IMR-90 (cell line): Measurements from ENCODE around the gene TCERG1L. TPM values are rescaled to one million over a fixed set of nuclear protein-coding genes. Genes with fewer than 3 reads are reported as not detected.

ENCODE experiments used
- ATAC-seq: fragments of 200-7000 bp; cut with Tn5 transposase; 2 replicates; pipeline ENCODE4 v1.9.1; 2020; ENCODE audit warnings: low read depth, mild to moderate bottlenecking, moderate library complexity
- BruUV-seq: library from RNA; stranded (reverse); fragments of 400-500 nt; replicated peaks from 2 replicates; lab custom pipeline; 2021; lab: Mats Ljungman, UMichigan
- CTCF ChIA-PET: fragments of 300-600 bp; formaldehyde crosslinking; extraction: SDS; loops from one replicate; lab custom pipeline; 2021; ENCODE audit warnings: antibody characterized with exemption; lab: Yijun Ruan, JAX
- POLR2A ChIA-PET: fragments of 300-600 bp; sonication (Branson Sonifier 250); formaldehyde crosslinking; loops from one replicate; lab custom pipeline; 2022; ENCODE audit warnings: antibody characterized with exemption; ENCODE audit not compliant: unreplicated experiment; lab: Charles Lee
- DNase-seq: peaks from one replicate; pipeline ENCODE4 v3.0.0; 2013
- H2AFZ ChIP-seq: replicated peaks from 2 replicates; pipeline ENCODE3; 2013; ENCODE audit warnings: low read length, mild to moderate bottlenecking; ENCODE audit not compliant: poor library complexity
- H2AK5ac ChIP-seq: 2 replicates; pipeline ENCODE4 v1.6.1; 2013; ENCODE audit warnings: low read depth, low read length, inconsistent platforms
- H2AK9ac ChIP-seq: replicated peaks from 2 replicates; pipeline ENCODE3; 2013; ENCODE audit warnings: mild to moderate bottlenecking, low read depth, low read length, moderate library complexity; ENCODE audit not compliant: poor library complexity
- H2BK120ac ChIP-seq: 2 replicates; pipeline ENCODE4 v1.6.1; 2013; ENCODE audit warnings: low read depth, low read length, inconsistent platforms
- H2BK15ac ChIP-seq: 3 replicates; pipeline ENCODE4 v1.6.1; 2013; ENCODE audit warnings: low read depth, low read length, inconsistent platforms
- H2BK20ac ChIP-seq: 2 replicates; pipeline ENCODE4 v1.6.1; 2013; ENCODE audit warnings: low read depth, mild to moderate bottlenecking, inconsistent platforms, low read length, moderate library complexity
- H2BK5ac ChIP-seq: 2 replicates; pipeline ENCODE4 v1.6.1; 2013; ENCODE audit warnings: mild to moderate bottlenecking, low read depth, low read length, inconsistent platforms; ENCODE audit not compliant: poor library complexity, severe bottlenecking
- H3K14ac ChIP-seq: replicated peaks from 2 replicates; pipeline ENCODE4 v1.6.1; 2013; ENCODE audit warnings: low read depth, low read length, inconsistent platforms
- H3K18ac ChIP-seq: 2 replicates; pipeline ENCODE4 v1.6.1; 2013; ENCODE audit warnings: low read depth, low read length, control low read depth
- H3K23ac ChIP-seq: 2 replicates; pipeline ENCODE4 v1.6.1; 2013; ENCODE audit warnings: low read depth, low read length, inconsistent platforms
- H3K27ac ChIP-seq: 2 replicates; pipeline ENCODE4 v1.5.1; 2013; ENCODE audit warnings: mild to moderate bottlenecking, control low read depth, low read length; ENCODE audit not compliant: insufficient read depth
- H3K27me3 ChIP-seq: 2 replicates; pipeline ENCODE4 v1.6.1; 2013; ENCODE audit warnings: low read length; ENCODE audit not compliant: control insufficient read depth, insufficient read depth
- H3K36me3 ChIP-seq: 2 replicates; pipeline ENCODE4 v1.6.1; 2013; ENCODE audit warnings: low read length, mixed read lengths; ENCODE audit not compliant: control insufficient read depth, insufficient read depth
- H3K4ac ChIP-seq: 2 replicates; pipeline ENCODE4 v1.6.1; 2013; ENCODE audit warnings: low read depth, low read length, inconsistent platforms
- H3K4me1 ChIP-seq: 2 replicates; pipeline ENCODE4 v1.6.1; 2013; ENCODE audit warnings: low read length, mixed read lengths; ENCODE audit not compliant: control insufficient read depth, insufficient read depth
- H3K4me2 ChIP-seq: 2 replicates; pipeline ENCODE4 v1.6.1; 2013; ENCODE audit warnings: low read depth, mild to moderate bottlenecking, control low read depth, low read length, moderate library complexity
- H3K4me3 ChIP-seq: 2 replicates; pipeline ENCODE4 v1.5.1; 2013; ENCODE audit warnings: low read depth, mild to moderate bottlenecking, control low read depth, low read length, moderate library complexity; ENCODE audit not compliant: insufficient read depth
- H3K56ac ChIP-seq: 2 replicates; pipeline ENCODE4 v1.6.1; 2013; ENCODE audit warnings: low read length, inconsistent platforms; ENCODE audit not compliant: insufficient read depth; ENCODE audit errors: extremely low read depth
- H3K79me1 ChIP-seq, 2 experiments: 2 replicates each; pipeline ENCODE4 v1.6.1; 2013; ENCODE audit warnings: low read length in 2 of 2, inconsistent platforms in 1 of 2, low read depth in 1 of 2
- H3K9ac ChIP-seq: 2 replicates; pipeline ENCODE4 v1.6.1; 2013; ENCODE audit warnings: low read depth, low read length, control low read depth
- H3K9me1 ChIP-seq: 2 replicates; pipeline ENCODE4 v1.6.1; 2013; ENCODE audit warnings: low read length, inconsistent platforms; ENCODE audit not compliant: insufficient read depth
- H3K9me3 ChIP-seq: 2 replicates; pipeline ENCODE4 v1.6.1; 2013; ENCODE audit warnings: low read length; ENCODE audit not compliant: control insufficient read depth, insufficient read depth
- H4K20me1 ChIP-seq: 2 replicates; pipeline ENCODE4 v1.6.1; 2013; ENCODE audit warnings: low read length, inconsistent platforms; ENCODE audit not compliant: insufficient read depth
- H4K5ac ChIP-seq: 2 replicates; pipeline ENCODE4 v1.6.1; 2013; ENCODE audit warnings: mild to moderate bottlenecking, low read depth, low read length, control low read depth
- H4K8ac ChIP-seq, 2 experiments: 2 replicates each; pipeline ENCODE4 v1.6.1; 2013; ENCODE audit warnings: low read depth in 2 of 2, low read length in 2 of 2, control low read depth in 1 of 2, inconsistent platforms in 1 of 2
- H4K91ac ChIP-seq: 2 replicates; pipeline ENCODE4 v1.6.1; 2013; ENCODE audit warnings: low read depth, low read length, inconsistent platforms; ENCODE audit not compliant: insufficient read depth
- BHLHE40 ChIP-seq: fragments of 150-350 bp; IDR thresholded peaks from 2 replicates; pipeline ENCODE4 v1.6.1; 2016; ENCODE audit warnings: mild to moderate bottlenecking, low read depth, low read length
- CEBPB ChIP-seq: IDR thresholded peaks from 2 replicates; pipeline ENCODE4 v1.6.1; 2012; ENCODE audit warnings: low read depth, low read length, improper control_type of control experiment
- CHD1 ChIP-seq: IDR thresholded peaks from 2 replicates; pipeline ENCODE4 v1.6.1; 2012; ENCODE audit warnings: low read depth, low read length, improper control_type of control experiment
- FOS ChIP-seq: fragments of 150-350 bp; IDR thresholded peaks from 2 replicates; pipeline ENCODE4 v1.6.1; 2016; ENCODE audit warnings: low read depth, low read length
- MAFK ChIP-seq: IDR thresholded peaks from 2 replicates; pipeline ENCODE4 v1.6.1; 2012; ENCODE audit warnings: low read depth, low read length, improper control_type of control experiment
- MAZ ChIP-seq: IDR thresholded peaks from 2 replicates; pipeline ENCODE4 v1.6.1; 2012; ENCODE audit warnings: low read depth, mild to moderate bottlenecking, low read length, improper control_type of control experiment, moderate library complexity, borderline replicate concordance
- MXI1 ChIP-seq: IDR thresholded peaks from 2 replicates; pipeline ENCODE4 v1.6.1; 2012; ENCODE audit warnings: low read depth, mild to moderate bottlenecking, low read length, moderate library complexity, borderline replicate concordance
- NFE2L2 ChIP-seq: fragments of 150-350 bp; IDR thresholded peaks from 2 replicates; pipeline ENCODE4 v1.6.1; 2016; ENCODE audit warnings: low read depth, mild to moderate bottlenecking, low read length
- POLR2A ChIP-seq: IDR thresholded peaks from 2 replicates; pipeline ENCODE4 v1.6.1; 2012; ENCODE audit warnings: mild to moderate bottlenecking, low read depth, low read length
- RAD21 ChIP-seq: IDR thresholded peaks from 2 replicates; pipeline ENCODE4 v1.6.1; 2012; ENCODE audit warnings: low read length, improper control_type of control experiment
- RCOR1 ChIP-seq: IDR thresholded peaks from 2 replicates; pipeline ENCODE4 v1.6.1; 2012; ENCODE audit warnings: mild to moderate bottlenecking, low read length, improper control_type of control experiment; ENCODE audit not compliant: insufficient replicate concordance
- RFX5 ChIP-seq: IDR thresholded peaks from 2 replicates; pipeline ENCODE4 v1.8.0; 2012; ENCODE audit warnings: low read depth, mild to moderate bottlenecking, low read length, moderate library complexity
- SMC3 ChIP-seq: fragments of 150-350 bp; IDR thresholded peaks from 2 replicates; pipeline ENCODE4 v1.6.1; 2016; ENCODE audit warnings: low read depth, mild to moderate bottlenecking, antibody characterized with exemption, low read length, moderate library complexity
- USF2 ChIP-seq: fragments of 150-350 bp; IDR thresholded peaks from 2 replicates; pipeline ENCODE4 v1.6.1; 2017; ENCODE audit warnings: mild to moderate bottlenecking, antibody characterized with exemption, low read length, low read depth
- WGBS, 2 experiments: methylation state at CpG; one replicate each; pipeline versions ENCODE4 v1.1.5 to v1.1.7; 2013; ENCODE audit warnings: missing lambda C conversion rate in 2 of 2; ENCODE audit not compliant: insufficient read length in 1 of 2; ENCODE audit errors: extremely low coverage in 2 of 2; 5-methylcytosine and 5-hydroxymethylcytosine counted together
- dilution Hi-C: fragments of 300-500 bp; cut with HindIII; formaldehyde crosslinking; loops from one replicate; pipeline ENCODE4 v1.14.3; 2018; ENCODE audit warnings: low sequenced_read_pairs; ENCODE audit not compliant: unreplicated experiment
- in situ Hi-C: fragments of 300-500 bp; cut with MboI; formaldehyde crosslinking; loops from 3 replicates; pipeline ENCODE4 v1.14.3; 2019; ENCODE audit warnings: low sequenced_read_pairs, inconsistent platforms, mixed read lengths
- intact Hi-C: fragments of 100-400 bp; cut with micrococcal nuclease; formaldehyde crosslinking; loops from 2 replicates; pipeline ENCODE4 v1.10.0; 2022
- polyA plus RNA-seq, 3 experiments: library from polyadenylated mRNA; depleted of rRNA; stranded (reverse); fragments of >200 nt; gene quantifications; 2 replicates each; pipeline ENCODE4 v1.2.3, GENCODE V29; 2012; ENCODE audit warnings: low replicate concordance in 1 of 3
- total RNA-seq: library from RNA; depleted of rRNA; stranded (reverse); fragments of >200 nt; gene quantifications from 2 replicates; pipeline ENCODE4 v1.2.3, GENCODE V29; 2012
- TF ChIP-seq, protein P1 (sequence below): fragments of 150-350 bp; IDR thresholded peaks from 2 replicates; pipeline ENCODE4 v1.6.1; 2016; ENCODE audit warnings: low read depth, mild to moderate bottlenecking, low read length, moderate library complexity, borderline replicate concordance
- TF ChIP-seq, protein P2 (sequence below): conservative IDR thresholded peaks from 2 replicates; pipeline ENCODE4 v1.5.1; 2012; ENCODE audit warnings: mild to moderate bottlenecking, low read depth, low read length, improper control_type of control experiment

TCERG1L gene
- total and polyA plus RNA-seq, 2 of the 4 experiments (the other 2 are of a cell fraction), result not detected

GRCh38 chr10:131086511-131086910 is 225.0 kb downstream of the TCERG1L start:
- H3K56ac ChIP-seq, result no peak overlapping the region
- WGBS, 2 experiments, result no CpG with 5 or more reads among the region's 5 CpGs
- no peak overlapping the region for H3K18ac ChIP-seq
- H3K27me3 ChIP-seq, result no peaks in the 10 kb centered on the region
- no peak overlapping the region for H2BK120ac ChIP-seq
- no peak overlapping the region for H3K14ac ChIP-seq
- H3K4me3 ChIP-seq, result no peak overlapping the region
- TF ChIP-seq, protein P1, sequence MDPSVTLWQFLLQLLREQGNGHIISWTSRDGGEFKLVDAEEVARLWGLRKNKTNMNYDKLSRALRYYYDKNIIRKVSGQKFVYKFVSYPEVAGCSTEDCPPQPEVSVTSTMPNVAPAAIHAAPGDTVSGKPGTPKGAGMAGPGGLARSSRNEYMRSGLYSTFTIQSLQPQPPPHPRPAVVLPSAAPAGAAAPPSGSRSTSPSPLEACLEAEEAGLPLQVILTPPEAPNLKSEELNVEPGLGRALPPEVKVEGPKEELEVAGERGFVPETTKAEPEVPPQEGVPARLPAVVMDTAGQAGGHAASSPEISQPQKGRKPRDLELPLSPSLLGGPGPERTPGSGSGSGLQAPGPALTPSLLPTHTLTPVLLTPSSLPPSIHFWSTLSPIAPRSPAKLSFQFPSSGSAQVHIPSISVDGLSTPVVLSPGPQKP, result no peak
- no peak for TF ChIP-seq USF2
- TF ChIP-seq POLR2A, result no peak
- TF ChIP-seq SMC3, result no peak
- TF ChIP-seq, protein P2, sequence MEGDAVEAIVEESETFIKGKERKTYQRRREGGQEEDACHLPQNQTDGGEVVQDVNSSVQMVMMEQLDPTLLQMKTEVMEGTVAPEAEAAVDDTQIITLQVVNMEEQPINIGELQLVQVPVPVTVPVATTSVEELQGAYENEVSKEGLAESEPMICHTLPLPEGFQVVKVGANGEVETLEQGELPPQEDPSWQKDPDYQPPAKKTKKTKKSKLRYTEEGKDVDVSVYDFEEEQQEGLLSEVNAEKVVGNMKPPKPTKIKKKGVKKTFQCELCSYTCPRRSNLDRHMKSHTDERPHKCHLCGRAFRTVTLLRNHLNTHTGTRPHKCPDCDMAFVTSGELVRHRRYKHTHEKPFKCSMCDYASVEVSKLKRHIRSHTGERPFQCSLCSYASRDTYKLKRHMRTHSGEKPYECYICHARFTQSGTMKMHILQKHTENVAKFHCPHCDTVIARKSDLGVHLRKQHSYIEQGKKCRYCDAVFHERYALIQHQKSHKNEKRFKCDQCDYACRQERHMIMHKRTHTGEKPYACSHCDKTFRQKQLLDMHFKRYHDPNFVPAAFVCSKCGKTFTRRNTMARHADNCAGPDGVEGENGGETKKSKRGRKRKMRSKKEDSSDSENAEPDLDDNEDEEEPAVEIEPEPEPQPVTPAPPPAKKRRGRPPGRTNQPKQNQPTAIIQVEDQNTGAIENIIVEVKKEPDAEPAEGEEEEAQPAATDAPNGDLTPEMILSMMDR, result no peak
- TF ChIP-seq BHLHE40, result no peak
- no peak for TF ChIP-seq RFX5
- TF ChIP-seq NFE2L2, result no peak
- no peak for TF ChIP-seq RAD21
- no peak for TF ChIP-seq MXI1
- TF ChIP-seq RCOR1, result no peak
- no peak for TF ChIP-seq MAZ
- TF ChIP-seq FOS, result no peak
- no peak for TF ChIP-seq CHD1
- no peak for TF ChIP-seq MAFK
- TF ChIP-seq CEBPB, result no peak
- H2BK15ac ChIP-seq, result no peak overlapping the region
- H3K9ac ChIP-seq, result no peak overlapping the region
- no peaks in the 10 kb centered on the region for H3K4me1 ChIP-seq
- no peak overlapping the region for H3K4ac ChIP-seq
- H3K9me1 ChIP-seq, result no peaks in the 10 kb centered on the region
- H3K4me2 ChIP-seq, result no peak overlapping the region
- no peak overlapping the region for H2BK20ac ChIP-seq
- H4K5ac ChIP-seq, result no peak overlapping the region
- intact Hi-C loops, result no loop called here
- ChIA-PET CTCF (no interaction called here), POLR2A (no interaction called here)
- dilution Hi-C loops, result no loop called here
- BruUV-seq, result no TSS peak
- DNase-seq (no peak), ATAC-seq (no peak)
- H2AFZ ChIP-seq, result no peak overlapping the region
- in situ Hi-C loops, result no loop called here
- H3K9me3 ChIP-seq, result peaks cover 75% of the 10 kb centered on the region
- H3K27ac ChIP-seq, result no peak overlapping the region
- H4K20me1 ChIP-seq, result no peaks in the 10 kb centered on the region
- no peaks in the 10 kb centered on the region for H3K79me1 ChIP-seq
- no peaks in the 10 kb centered on the region for H3K36me3 ChIP-seq
- H3K23ac ChIP-seq, result no peak overlapping the region
- H4K91ac ChIP-seq, result no peak overlapping the region
- no peak overlapping the region for H2BK5ac ChIP-seq
- H2AK9ac ChIP-seq, result no peak overlapping the region
- no peak overlapping the region for H2AK5ac ChIP-seq
- no peak overlapping the region for H4K8ac ChIP-seq
